GM08714 (cell line): ENCODE results near the gene ZNF275.

ENCODE experiments used
- H3K4me3 ChIP-seq: fragments of 200-500 bp; sonication (Bioruptor generic); 2 replicates; pipeline ENCODE4 v1.5.1; 2014; ENCODE audit warnings: mild to moderate bottlenecking, low read length, inconsistent platforms
- ZNF274 ChIP-seq: IDR thresholded peaks from 2 replicates; pipeline ENCODE4 v1.6.1; 2012; ENCODE audit warnings: mild to moderate bottlenecking, low read depth, low read length

ZNF275 gene

DNA sequence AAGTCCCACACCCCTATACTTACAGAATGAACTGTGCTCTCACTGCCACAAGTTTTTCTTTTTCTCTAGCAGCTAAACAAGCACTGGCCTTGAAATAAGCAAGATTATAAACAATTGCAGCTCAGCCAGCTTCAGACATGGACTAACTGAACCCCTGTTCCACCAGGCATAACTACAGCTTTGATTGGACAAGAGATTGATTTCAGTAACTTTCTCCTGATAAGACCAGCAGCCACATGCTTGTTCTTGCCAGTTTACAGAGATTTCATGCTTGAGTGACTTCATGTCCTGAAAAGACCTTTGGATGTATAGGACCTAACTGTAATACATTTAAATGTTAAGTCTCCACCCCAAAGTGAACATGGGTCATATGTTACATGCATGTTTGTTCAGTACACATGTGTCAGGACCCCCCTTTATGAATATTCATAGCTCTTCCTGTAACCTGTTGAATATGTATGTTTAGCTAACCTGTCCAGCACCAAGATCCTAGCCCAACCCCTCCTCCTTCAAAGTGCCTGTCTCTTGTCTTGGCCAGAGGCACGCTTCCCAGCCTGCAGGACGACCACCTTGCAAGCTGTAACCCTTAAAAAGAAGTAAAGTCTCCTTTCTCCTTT, 27.9 kb downstream of the ZNF275 start:
- no peak overlapping the region for H3K4me3 ChIP-seq
- TF ChIP-seq ZNF274 = no peak

GRCh38 chrX:153365670-153366069, 31.7 kb downstream of the ZNF275 start:
- no peak for TF ChIP-seq ZNF274
- no peak overlapping the region for H3K4me3 ChIP-seq

GRCh38 chrX:153366119-153366518, 32.2 kb downstream of the ZNF275 start:
- H3K4me3 ChIP-seq = no peak overlapping the region
- no peak for TF ChIP-seq ZNF274

GRCh38 chrX:153366878-153367538, 33.1 kb downstream of the ZNF275 start:
- no peak overlapping the region for H3K4me3 ChIP-seq
- no peak for TF ChIP-seq ZNF274

GRCh38 chrX:153370293-153371055, 36.5 kb downstream of the ZNF275 start:
- TF ChIP-seq ZNF274 = no peak
- no peak overlapping the region for H3K4me3 ChIP-seq

DNA sequence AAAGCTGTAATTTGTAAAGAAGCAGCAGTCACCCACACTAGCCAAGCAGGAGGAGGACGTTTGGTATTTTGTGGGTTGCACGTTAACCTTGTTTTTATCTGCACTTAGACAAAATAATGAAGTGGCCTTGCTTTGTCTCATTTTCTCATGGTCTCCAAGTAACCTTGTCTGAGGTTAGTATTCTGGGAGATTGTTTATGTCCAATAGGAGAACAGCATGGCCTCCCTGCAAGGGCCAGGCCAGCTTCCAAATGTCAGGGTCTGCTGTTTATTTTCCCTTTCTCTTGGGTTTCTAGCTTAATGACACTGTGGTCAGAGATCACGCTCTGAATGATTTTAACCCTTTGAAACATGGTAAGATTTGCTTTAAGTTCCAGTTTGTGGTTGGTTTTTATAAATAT, 37.3 kb downstream of the ZNF275 start:
- TF ChIP-seq ZNF274 = no peak

DNA sequence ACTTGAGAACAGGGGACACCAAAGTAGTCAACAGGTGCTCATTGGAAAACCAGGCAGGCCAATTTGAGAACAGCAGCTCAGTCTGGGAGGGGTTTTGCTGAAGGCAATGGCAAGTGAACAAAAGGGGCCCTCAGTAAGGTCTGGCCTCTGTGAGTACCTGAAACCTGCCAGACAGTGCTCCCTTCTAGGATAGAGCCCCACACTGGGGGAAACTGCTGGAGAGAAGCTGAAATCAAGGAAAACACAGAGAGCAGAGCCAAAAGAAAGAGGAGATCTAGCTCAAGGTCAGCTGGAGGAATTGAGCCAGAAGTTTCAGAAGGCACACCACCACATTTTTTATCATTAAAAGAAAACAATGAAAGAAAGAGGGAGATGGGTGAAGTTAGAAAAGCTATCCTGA, 39.0 kb downstream of the ZNF275 start:
- TF ChIP-seq ZNF274 = no peak
- no peak overlapping the region for H3K4me3 ChIP-seq

More for the DNA sequence above, 37.3 kb downstream of the ZNF275 start:
- no peak overlapping the region for H3K4me3 ChIP-seq

DNA sequence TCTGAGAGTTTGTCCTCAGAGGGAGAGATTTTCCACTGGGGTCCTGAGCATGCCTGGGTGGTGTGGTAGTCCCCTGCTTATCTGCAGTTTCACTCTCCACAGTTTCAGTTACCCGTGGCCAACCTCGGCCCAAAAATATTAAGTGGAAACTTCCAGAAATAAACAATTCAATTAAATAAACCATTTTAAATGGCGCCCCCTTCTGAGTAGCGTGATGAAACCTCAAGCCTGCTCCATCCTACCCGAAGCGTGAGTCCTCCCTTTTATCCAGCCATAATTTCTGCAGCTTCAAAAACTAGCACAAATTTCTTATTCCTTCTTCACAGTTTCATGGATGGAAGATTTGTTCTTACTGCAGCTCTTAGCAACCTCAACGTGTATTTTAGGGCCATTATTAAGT, 40.5 kb downstream of the ZNF275 start:
- TF ChIP-seq ZNF274 = no peak
- no peak overlapping the region for H3K4me3 ChIP-seq

DNA sequence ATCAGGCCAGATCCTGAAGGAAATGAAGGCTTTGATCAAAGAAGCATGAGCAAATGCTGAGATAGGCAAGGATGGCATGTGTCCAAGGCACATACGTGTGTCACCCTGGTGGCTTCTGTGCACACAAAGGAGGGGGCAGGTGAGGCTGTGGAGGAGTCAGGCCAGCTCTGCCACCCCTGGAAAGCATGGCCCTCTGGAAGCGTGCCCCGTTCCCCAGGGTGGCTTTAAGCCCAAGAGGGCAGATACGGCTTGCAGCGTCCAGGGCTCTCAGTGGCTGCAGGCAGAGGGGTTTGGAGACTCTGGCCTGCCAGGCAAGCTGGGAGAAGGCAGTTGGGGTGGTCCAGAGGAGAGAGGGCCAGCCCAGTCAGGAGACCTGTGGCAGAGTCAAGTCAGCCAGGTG, 41.6 kb downstream of the ZNF275 start:
- no peak for TF ChIP-seq ZNF274

DNA sequence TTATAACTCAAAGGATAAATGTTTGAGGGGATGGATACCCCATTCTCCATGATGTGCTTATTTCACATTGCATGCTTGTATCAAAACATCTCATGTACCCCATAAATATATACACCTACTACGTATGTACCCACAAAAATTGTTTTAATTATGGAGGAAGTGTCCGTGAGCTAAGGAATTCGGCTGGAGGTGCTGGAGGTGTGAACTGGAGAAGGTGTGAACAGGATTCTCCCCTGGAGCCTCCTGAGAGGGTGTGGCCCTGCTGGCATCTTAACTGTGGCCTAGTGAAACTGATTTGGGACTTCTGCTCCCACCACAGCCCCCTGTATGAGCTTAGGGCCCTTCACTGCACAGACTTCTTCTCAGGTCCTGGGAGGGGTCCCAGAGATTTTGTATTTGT, 43.8 kb downstream of the ZNF275 start:
- no peak overlapping the region for H3K4me3 ChIP-seq
- TF ChIP-seq ZNF274 = no peak

More for the DNA sequence above, 41.6 kb downstream of the ZNF275 start:
- no peak overlapping the region for H3K4me3 ChIP-seq

DNA sequence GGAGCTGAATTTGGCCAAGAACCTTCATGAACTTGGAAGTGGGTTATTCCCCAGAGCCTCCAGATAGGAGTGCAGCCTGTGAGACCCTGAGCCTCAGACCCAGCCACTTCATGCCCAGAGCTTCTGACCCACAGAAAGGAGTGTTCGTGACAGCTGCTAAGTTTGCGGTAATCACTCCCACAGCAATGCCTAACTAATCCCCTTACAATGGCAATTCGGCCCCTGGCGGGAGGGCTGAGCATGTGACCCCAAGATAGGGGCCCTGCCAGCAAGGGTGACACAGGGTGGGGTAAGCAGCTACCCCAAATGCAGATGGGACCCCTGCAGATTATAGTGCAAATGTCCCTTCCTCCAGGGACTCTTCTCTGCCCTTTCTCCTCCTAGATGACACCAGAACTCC, 44.7 kb downstream of the ZNF275 start:
- H3K4me3 ChIP-seq = no peak overlapping the region
- TF ChIP-seq ZNF274 = no peak

DNA sequence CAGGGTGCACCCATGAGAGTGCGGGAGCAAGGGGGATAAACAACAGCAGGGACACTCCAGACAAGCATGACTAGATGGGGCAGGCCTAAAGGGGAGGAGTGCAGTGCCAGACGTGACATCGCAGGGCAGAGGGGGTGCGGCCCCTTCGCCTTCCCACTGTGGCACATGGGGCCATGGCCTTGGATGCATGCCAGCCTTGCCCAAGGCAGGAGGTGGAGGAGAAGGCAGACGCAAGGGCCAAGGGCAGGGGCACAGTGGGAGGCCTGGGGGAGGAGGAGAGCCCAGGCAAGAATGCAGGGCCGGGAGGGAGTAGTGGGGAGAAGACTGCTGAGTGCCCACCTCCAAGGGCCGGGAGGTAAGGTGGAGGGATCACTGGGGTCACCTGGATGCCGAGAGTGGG, 45.6 kb downstream of the ZNF275 start:
- H3K4me3 ChIP-seq = no peak overlapping the region
- TF ChIP-seq ZNF274 = no peak

DNA sequence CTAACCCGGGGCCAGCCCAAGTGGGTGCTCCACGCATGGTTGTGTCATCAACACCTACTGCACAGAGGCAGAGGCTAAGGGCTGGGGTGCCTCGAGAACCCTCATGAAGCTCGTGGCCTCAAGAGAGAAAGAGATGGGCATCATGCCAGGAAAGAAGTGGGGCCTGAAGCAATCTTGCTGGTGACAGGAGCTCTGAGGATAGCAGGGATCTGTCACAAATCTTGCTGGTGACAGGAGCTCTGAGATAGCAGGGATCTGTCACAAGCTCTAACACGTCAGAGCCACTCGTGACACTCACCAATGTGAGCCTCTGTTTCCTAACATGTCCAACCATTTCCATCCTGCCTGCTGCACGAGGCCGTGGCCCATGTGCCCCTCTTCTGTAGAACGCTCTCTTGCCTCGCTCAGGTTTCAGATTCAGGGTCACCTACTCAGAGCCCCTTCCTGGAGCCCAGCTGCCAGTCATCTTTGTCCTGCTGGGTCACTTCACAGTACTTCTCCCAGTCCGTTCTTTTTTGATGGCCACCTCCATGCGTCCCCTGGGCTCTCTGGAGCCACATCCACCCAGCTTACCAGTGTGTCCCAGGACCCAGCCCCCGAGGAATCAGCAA, 46.1 kb downstream of the ZNF275 start:
- no peak overlapping the region for H3K4me3 ChIP-seq
- no peak for TF ChIP-seq ZNF274

DNA sequence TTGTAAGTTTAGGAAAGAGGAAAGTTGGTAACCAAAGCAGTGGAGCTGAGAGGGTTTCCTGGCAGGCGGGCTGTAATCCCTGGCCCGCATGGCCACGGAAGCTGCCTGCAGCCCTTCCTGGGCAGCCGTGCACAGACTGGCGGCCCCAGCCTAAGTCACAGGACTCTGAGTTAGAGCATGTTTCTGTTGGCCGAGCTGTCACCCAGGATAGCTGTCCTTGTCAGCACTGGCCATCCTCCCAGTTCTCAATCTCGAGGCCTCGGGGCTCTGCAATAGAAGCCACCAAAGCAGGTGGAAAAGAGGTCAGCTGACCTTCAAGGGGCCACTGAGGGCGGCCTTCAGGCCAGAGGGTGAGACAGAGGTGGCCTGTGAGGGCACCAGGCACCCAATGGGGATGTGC, 46.7 kb downstream of the ZNF275 start:
- no peak for TF ChIP-seq ZNF274
- no peak overlapping the region for H3K4me3 ChIP-seq
